GM19397 (cell line): ENCODE results near the gene ERC2.

Experiments used
- ATAC-seq: cut with Tn5 transposase; IDR thresholded peaks from one replicate; pipeline ENCODE4 v1.9.1; 2021; ENCODE audit warnings: mild to moderate bottlenecking, moderate library complexity; ENCODE audit not compliant: unreplicated experiment

Gene ERC2

DNA sequence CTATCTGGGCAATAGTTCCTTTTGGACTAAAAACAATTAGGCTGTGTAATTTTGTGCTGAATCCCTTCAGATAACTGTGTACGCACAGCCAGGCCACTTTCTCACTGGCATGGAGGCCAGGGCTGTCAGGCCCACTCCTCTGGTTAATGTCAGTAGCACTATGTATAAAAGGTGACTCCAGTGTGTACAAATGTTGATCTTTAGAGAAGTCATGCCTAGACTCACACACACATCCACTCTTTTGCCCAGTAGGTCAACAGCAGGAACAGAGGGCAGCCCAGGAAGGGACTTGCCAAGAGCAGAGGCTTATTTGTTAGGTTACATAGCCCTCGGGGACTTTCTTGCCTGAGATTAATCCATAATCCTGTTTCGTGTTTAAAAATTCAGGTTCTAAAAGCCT, 564.6 kb downstream of the ERC2 start:
- ATAC-seq, result no peak

DNA sequence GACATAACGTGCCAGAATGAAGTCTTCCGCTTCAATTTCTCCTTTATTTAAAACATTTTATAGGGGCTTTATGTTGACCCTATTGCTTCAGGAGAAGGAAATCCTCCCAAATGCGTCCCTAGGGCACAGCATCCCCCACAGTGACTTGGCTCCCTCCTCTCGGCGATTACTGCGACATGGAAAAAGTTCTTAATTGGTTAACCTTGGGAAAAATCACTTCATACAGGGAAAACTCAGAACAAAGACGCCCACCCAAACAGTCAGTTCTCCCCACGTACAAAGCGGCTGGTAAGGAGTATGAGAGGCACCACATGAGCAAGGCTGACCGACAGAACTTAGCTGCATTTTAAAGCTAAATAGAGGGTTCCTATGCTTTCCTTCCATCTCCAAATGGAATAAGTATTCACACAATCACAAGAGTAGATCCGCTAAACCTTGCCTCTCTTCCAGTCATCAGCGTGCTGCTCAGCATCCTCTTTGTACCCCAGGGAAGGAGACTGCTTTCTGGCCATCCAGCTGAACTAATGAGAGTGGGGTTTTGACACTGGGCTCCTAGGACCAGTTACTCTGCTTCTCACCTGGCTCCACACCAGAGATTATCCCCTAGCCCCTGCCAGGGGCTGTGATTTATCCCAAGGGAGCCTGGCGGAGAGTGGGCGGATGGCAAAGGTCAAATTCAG, 565.9 kb downstream of the ERC2 start:
- no peak for ATAC-seq

DNA sequence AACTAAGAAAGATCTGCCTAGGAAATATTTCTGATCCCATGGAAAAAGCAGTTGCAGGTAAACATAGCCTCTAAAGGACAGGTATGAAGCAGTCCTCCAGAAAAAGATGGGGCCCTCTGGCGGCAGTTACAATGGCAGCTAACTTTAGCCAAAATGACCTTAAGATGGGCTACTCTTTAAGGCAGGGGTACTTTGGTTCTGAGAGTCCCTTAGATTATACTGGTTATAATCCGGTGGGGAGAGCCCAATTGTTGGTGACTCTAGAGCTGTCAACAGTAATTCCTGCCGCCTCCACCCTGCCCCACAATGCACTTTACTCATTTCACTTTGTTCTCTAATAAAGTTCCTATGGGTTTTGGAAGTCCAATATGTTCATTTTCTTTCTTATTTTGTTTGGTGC, 568.4 kb downstream of the ERC2 start:
- ATAC-seq, result no peak

- no peak for ATAC-seq
Measured at GRCh38 chr3:55897573-55898224, 570.6 kb downstream of the ERC2 start.

DNA sequence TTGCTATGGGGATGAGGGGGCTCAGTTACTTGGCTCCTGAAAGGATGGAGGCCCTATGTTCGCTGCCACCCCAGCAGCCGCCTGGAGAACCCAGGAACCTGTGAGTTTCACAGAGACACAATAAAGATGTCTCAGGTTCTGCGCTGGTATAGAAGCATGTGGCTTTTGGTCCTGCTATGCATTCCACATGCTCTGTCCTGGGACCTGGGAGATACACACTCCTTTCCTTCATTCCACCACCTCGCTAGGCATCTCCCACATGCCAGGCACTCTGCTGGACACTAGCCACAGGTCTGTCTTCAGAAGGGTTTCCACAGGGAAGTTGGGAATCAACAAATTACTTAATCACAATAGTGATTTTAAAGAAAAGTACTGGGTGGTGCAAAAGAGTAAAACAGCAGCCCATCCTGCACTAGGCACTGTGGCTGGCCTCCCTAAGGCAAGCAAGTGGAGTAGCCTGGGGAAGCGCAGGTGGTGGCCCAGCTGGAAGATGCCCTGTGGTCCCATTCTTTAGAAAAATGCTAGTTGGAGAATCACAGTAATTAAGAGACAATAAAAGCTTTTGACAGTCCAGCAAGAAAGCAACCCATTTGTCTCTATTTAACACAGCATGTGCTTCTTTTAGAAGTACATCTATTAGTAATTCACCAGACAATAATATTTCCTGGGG, 572.2 kb downstream of the ERC2 start:
- no peak for ATAC-seq

DNA sequence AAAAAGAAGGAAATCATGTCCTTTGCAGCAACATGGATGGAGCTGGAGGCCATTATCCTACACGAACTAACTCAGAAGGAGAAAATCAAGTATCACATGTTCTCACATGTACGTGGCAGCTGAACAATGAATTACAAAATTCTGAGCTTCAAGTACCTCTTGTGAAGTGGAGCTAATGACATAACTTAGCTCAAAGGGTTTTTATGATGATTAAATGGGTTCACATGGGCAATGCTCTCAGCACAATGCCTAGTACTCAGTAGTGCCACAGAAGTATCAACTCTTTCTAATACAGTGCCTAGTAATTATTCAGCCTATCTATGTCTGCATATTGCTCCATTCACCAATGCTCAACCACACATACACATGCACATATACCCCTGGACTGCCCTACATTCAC, 573.7 kb downstream of the ERC2 start:
- ATAC-seq, result no peak

GRCh38 chr3:55893045-55893664, 575.1 kb downstream of the ERC2 start:
- no peak for ATAC-seq

GRCh38 chr3:55891106-55891505, 577.2 kb downstream of the ERC2 start:
- no peak for ATAC-seq

DNA sequence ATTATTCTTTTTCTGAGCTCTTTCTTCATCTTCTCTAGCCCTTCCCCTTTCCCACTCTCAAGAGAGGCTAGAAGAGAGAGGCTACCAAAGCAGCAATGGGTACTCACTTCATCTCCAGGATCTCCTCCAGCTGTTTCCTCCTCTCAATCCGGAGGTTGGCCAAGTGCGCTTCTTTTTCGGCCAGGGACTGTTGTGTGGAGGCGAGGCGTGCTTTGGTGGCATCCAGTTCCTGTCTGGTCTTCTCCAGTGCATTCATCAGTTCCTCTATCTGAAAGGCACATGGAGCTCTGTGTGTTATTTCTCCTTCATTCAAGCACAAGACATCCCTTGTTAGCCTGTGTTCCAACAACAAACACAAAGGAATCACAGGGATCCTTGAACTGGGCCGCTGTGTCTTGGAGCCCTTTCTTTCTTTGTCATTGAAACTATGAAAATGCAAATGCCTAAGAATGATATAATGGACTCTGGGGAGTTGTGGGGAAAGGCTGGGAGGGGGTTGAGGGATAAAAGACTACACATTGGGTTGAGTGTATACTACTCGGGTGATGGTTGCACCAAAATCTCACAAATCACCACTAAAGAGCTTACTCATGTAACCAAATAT, 579.9 kb downstream of the ERC2 start:
- no peak for ATAC-seq

GRCh38 chr3:55885721-55886120, 582.5 kb downstream of the ERC2 start:
- ATAC-seq, result no peak

DNA sequence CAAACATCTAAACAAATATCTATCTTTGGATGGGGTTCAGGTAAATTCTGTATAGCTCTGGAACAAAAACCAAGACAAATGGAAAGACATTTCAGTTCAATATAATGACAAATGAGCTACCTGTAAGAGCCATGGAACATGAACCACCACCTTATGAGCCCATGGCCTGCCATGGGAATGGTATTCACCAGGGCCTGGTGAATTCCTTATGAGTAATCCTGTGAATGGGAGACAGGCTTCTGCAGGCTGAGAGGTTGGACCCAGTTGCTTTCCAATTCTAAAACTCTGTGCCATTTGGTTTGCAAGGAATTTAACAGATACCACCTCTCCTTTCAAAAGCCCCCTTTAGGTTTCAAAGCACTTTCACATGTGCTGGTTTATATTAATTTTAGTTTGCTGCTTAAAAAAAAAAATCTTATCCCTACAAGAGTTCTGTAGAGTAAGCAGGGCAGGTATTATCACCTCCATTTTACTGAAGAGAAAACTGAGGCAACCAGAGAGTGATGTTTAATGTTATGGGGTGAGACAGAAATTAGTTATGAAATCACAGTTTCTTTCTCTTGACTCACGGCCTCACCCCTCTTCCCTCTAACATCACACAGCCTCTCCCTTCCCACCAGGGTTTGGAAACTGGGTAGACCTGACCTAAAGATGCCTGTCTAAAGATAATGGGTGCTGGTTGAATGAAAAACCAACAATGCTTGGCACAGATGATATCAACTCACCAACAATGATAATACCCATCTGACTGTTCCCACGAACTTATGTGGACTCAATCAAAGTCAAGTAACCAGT, 583.6 kb downstream of the ERC2 start:
- no peak for ATAC-seq

- ATAC-seq, result no peak
Measured at GRCh38 chr3:55884066-55884465, 584.2 kb downstream of the ERC2 start.

DNA sequence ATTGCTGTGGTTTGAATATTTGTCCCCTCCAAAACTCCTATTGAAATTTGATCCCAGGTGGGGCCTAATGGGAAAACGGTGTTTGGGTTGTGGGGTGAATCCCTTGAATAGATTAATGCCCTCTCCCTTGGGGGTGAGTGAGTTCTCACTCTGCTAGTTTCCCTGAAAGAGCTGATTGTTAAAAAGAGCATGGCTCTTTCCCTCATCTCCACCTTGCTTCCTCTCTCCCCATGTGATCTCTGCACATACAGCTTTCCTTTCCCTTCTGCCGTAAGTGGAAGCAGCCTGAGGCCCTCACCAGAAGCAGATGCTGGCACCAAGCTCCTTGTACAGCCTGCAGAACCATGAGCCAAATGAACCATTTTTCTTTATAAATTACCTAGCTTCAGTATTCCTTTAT, 586.3 kb downstream of the ERC2 start:
- no peak for ATAC-seq

- no peak for ATAC-seq
Measured at GRCh38 chr3:55880357-55880756, 587.9 kb downstream of the ERC2 start.

DNA sequence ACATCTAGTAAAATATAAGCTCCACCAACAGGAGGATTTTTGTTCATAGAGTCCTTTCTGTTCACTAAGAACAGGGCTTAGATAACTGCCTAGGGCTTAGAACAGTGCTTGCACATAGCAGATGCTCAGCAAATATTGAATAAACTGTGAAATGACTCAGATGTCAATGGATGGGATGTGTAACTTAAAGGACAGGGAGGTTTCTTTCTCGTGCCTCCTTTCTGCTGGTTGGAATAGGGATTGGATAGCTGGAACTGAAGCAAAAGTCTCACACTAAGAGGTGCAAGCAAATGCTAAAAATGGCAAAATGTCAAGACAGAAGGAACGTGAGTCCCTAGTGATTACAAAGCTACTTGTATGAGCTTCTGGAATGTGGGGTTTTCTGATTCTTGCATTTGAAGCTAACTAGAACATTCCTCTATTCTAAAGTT, 588.4 kb downstream of the ERC2 start:
- no peak for ATAC-seq

DNA sequence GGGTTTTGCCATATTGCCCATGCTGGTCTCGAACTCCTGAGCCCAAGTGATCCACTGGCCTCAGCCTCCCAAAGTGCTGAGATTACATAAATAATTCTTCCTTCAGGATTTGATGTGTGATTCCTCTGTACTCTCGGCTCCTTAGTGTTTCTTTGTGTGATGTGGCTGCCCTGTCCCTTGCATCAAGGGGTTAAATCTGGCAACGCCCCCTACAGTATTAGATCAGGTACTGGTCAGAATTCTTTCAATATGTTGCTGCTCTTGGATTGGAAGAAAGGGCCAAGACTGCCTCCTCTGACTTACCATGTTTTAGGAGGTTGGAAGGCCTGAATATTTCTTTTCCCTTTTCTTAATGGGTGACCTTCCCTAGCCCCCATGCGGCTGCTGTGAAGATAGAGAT, 590.6 kb downstream of the ERC2 start:
- ATAC-seq, result no peak

- no peak for ATAC-seq
Measured at GRCh38 chr3:55876560-55876959, 591.7 kb downstream of the ERC2 start.

DNA sequence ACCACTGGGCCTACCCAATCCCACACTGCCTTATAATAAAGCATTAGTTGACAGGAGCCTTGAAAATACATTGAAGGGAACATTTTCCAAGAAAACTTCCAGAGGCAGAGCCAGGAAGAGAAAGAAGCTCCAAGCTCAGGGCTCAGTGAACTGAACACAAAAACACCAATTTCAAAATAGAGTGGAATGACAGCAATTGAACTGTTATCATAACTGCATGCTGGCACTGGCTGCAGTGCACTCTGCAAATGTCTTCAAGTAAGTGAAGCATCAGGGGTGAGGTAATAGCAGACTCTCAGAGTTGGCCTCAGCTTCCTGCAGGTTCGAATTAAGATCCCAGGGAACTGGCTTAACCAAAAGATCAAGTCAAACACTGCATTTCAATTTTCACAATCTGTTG, 593.2 kb downstream of the ERC2 start:
- no peak for ATAC-seq

- ATAC-seq, result no peak
Measured at GRCh38 chr3:55873523-55874254, 594.6 kb downstream of the ERC2 start.

GRCh38 chr3:55870594-55870993, 597.7 kb downstream of the ERC2 start:
- ATAC-seq, result no peak
